GM23248 (cell line): ENCODE measurements around the gene DTX3L.

Source experiments
- EZH2 ChIP-seq: fragments of 200-600 bp; sonication (generic); IDR thresholded peaks from 2 replicates; pipeline ENCODE4 v1.6.1; 2018; ENCODE audit warnings: antibody characterized with exemption, mild to moderate bottlenecking; ENCODE audit not compliant: insufficient read depth, poor library complexity, severe bottlenecking
- EZH2phosphoT487 ChIP-seq: fragments of 200-600 bp; sonication (generic); IDR thresholded peaks from 2 replicates; pipeline ENCODE4 v1.6.1; 2018; ENCODE audit warnings: antibody characterized with exemption, moderate library complexity, mild to moderate bottlenecking, low read depth; ENCODE audit not compliant: insufficient read depth

GRCh38 chr3:122619040-122619439 lies 54.9 kb downstream of the DTX3L start:
- TF ChIP-seq EZH2 (no peak), EZH2phosphoT487 (no peak)
